HepG2 (cell line): ENCODE results near the gene ABCA3. TPM values are rescaled to one million over a fixed set of nuclear protein-coding genes. Genes with fewer than 3 reads are reported as not detected.
A peak's percentile ranks its signal among the peaks of the same experiment; 100 is the strongest.

Source experiments
- KAT2B ChIP-seq: fragments of 150-350 bp; IDR thresholded peaks from 2 replicates; pipeline ENCODE4 v1.6.1; 2014; ENCODE audit warnings: low read depth, low read length, borderline replicate concordance
- NFE2L1 ChIP-seq: sonication (generic); formaldehyde crosslinking; IDR thresholded peaks from 2 replicates; pipeline ENCODE4 v1.4.0; 2020; ENCODE audit warnings: missing genetic modification reagents, mild to moderate bottlenecking, borderline replicate concordance
- SRSF1 ChIP-seq: fragments of 200-400 bp; formaldehyde crosslinking; optimal IDR thresholded peaks from 2 replicates; pipeline ENCODE3; 2017; ENCODE audit warnings: mild to moderate bottlenecking, low read depth, low read length, moderate library complexity
- ZNF558 ChIP-seq: sonication (generic); formaldehyde crosslinking; IDR thresholded peaks from 2 replicates; pipeline ENCODE4 v1.9.0; 2022; ENCODE audit warnings: mild to moderate bottlenecking, missing genetic modification reagents, borderline replicate concordance
- ZNF713 ChIP-seq: sonication (generic); formaldehyde crosslinking; IDR thresholded peaks from 2 replicates; pipeline ENCODE4 v1.4.0; 2020; ENCODE audit warnings: mild to moderate bottlenecking, missing genetic modification reagents
- polyA plus RNA-seq, 8 experiments: library from polyadenylated mRNA; depleted of rRNA in 3 of 8; stranded (reverse) in 7 of 8; unstranded in 1 of 8; fragments of >200 nt; fragmentation: Illumina TruSeq in 4 of 8; extraction: Trizol in 4 of 8; gene quantifications; 2 replicates each; pipeline versions ENCODE4 v1.2.1 to v1.2.3, GENCODE V29; 2011 to 2016; ENCODE audit warnings: low read depth in 4 of 8, missing spikeins in 1 of 8, mixed read lengths in 1 of 8; ENCODE audit not compliant: insufficient read depth in 1 of 8
- total RNA-seq, 5 experiments: library from RNA; depleted of rRNA; stranded (reverse); fragments of >200 nt; fragmentation: Illumina TruSeq; extraction: Trizol; gene quantifications; 2 replicates each; pipeline ENCODE4 v1.2.3, GENCODE V29; 2016; ENCODE audit warnings: low read depth in 1 of 5
- TF ChIP-seq, protein P1 (sequence below): sonication (generic); formaldehyde crosslinking; IDR thresholded peaks from 2 replicates; pipeline ENCODE4 v1.4.0; 2020; ENCODE audit warnings: missing genetic modification reagents, borderline replicate concordance
- TF ChIP-seq, protein P2 (sequence below): sonication (generic); formaldehyde crosslinking; IDR thresholded peaks from 2 replicates; pipeline ENCODE4 v1.9.0; 2021; ENCODE audit warnings: mild to moderate bottlenecking, missing genetic modification reagents
- TF ChIP-seq, protein P3 (sequence below): sonication (generic); formaldehyde crosslinking; IDR thresholded peaks from 2 replicates; pipeline ENCODE4 v1.4.0; 2020; ENCODE audit warnings: mild to moderate bottlenecking, missing genetic modification reagents
- TF ChIP-seq, protein P4 (sequence below): sonication (generic); formaldehyde crosslinking; IDR thresholded peaks from 2 replicates; pipeline ENCODE4 v1.5.0; 2020; ENCODE audit warnings: missing genetic modification reagents
- TF ChIP-seq, protein P5 (sequence below): sonication (generic); formaldehyde crosslinking; IDR thresholded peaks from 2 replicates; pipeline ENCODE4 v1.8.0; 2022; ENCODE audit warnings: mild to moderate bottlenecking, missing genetic modification reagents, borderline replicate concordance
- TF ChIP-seq, protein P6 (sequence below): IDR thresholded peaks from 2 replicates; pipeline ENCODE4 v1.6.1; 2016; ENCODE audit warnings: mild to moderate bottlenecking

ABCA3 gene
- total and polyA plus RNA-seq, 2 of the 13 experiments (the other 11 are each of a cell fraction or from before 2014, with no cell fraction given), result 0.60 to 1.5 TPM

GRCh38 chr16:2340564-2341455 lies at the start of gene ABCA3 (continued):
- TF ChIP-seq, protein P1, sequence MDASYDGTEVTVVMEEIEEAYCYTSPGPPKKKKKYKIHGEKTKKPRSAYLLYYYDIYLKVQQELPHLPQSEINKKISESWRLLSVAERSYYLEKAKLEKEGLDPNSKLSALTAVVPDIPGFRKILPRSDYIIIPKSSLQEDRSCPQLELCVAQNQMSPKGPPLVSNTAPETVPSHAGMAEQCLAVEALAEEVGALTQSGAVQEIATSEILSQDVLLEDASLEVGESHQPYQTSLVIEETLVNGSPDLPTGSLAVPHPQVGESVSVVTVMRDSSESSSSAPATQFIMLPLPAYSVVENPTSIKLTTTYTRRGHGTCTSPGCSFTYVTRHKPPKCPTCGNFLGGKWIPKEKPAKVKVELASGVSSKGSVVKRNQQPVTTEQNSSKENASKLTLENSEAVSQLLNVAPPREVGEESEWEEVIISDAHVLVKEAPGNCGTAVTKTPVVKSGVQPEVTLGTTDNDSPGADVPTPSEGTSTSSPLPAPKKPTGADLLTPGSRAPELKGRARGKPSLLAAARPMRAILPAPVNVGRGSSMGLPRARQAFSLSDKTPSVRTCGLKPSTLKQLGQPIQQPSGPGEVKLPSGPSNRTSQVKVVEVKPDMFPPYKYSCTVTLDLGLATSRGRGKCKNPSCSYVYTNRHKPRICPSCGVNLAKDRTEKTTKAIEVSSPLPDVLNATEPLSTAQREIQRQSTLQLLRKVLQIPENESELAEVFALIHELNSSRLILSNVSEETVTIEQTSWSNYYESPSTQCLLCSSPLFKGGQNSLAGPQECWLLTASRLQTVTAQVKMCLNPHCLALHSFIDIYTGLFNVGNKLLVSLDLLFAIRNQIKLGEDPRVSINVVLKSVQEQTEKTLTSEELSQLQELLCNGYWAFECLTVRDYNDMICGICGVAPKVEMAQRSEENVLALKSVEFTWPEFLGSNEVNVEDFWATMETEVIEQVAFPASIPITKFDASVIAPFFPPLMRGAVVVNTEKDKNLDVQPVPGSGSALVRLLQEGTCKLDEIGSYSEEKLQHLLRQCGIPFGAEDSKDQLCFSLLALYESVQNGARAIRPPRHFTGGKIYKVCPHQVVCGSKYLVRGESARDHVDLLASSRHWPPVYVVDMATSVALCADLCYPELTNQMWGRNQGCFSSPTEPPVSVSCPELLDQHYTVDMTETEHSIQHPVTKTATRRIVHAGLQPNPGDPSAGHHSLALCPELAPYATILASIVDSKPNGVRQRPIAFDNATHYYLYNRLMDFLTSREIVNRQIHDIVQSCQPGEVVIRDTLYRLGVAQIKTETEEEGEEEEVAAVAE (CRISPR knock-in tag), result peak; percentile 90
- TF ChIP-seq NFE2L1 (CRISPR knock-in tag) (no peak), ZNF558 (peak; percentile 98; the same call in 1 of the 2 replicates), ZNF713 (CRISPR knock-in tag) (no peak), SRSF1 (no peak), KAT2B (no peak)
- TF ChIP-seq, protein P2, sequence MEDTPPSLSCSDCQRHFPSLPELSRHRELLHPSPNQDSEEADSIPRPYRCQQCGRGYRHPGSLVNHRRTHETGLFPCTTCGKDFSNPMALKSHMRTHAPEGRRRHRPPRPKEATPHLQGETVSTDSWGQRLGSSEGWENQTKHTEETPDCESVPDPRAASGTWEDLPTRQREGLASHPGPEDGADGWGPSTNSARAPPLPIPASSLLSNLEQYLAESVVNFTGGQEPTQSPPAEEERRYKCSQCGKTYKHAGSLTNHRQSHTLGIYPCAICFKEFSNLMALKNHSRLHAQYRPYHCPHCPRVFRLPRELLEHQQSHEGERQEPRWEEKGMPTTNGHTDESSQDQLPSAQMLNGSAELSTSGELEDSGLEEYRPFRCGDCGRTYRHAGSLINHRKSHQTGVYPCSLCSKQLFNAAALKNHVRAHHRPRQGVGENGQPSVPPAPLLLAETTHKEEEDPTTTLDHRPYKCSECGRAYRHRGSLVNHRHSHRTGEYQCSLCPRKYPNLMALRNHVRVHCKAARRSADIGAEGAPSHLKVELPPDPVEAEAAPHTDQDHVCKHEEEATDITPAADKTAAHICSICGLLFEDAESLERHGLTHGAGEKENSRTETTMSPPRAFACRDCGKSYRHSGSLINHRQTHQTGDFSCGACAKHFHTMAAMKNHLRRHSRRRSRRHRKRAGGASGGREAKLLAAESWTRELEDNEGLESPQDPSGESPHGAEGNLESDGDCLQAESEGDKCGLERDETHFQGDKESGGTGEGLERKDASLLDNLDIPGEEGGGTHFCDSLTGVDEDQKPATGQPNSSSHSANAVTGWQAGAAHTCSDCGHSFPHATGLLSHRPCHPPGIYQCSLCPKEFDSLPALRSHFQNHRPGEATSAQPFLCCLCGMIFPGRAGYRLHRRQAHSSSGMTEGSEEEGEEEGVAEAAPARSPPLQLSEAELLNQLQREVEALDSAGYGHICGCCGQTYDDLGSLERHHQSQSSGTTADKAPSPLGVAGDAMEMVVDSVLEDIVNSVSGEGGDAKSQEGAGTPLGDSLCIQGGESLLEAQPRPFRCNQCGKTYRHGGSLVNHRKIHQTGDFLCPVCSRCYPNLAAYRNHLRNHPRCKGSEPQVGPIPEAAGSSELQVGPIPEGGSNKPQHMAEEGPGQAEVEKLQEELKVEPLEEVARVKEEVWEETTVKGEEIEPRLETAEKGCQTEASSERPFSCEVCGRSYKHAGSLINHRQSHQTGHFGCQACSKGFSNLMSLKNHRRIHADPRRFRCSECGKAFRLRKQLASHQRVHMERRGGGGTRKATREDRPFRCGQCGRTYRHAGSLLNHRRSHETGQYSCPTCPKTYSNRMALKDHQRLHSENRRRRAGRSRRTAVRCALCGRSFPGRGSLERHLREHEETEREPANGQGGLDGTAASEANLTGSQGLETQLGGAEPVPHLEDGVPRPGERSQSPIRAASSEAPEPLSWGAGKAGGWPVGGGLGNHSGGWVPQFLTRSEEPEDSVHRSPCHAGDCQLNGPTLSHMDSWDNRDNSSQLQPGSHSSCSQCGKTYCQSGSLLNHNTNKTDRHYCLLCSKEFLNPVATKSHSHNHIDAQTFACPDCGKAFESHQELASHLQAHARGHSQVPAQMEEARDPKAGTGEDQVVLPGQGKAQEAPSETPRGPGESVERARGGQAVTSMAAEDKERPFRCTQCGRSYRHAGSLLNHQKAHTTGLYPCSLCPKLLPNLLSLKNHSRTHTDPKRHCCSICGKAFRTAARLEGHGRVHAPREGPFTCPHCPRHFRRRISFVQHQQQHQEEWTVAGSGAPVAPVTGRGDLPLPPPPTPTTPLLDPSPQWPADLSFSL (CRISPR knock-in tag), result no peak
- TF ChIP-seq, protein P3, sequence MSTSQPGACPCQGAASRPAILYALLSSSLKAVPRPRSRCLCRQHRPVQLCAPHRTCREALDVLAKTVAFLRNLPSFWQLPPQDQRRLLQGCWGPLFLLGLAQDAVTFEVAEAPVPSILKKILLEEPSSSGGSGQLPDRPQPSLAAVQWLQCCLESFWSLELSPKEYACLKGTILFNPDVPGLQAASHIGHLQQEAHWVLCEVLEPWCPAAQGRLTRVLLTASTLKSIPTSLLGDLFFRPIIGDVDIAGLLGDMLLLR, result peak; percentile 100
- TF ChIP-seq, protein P4, sequence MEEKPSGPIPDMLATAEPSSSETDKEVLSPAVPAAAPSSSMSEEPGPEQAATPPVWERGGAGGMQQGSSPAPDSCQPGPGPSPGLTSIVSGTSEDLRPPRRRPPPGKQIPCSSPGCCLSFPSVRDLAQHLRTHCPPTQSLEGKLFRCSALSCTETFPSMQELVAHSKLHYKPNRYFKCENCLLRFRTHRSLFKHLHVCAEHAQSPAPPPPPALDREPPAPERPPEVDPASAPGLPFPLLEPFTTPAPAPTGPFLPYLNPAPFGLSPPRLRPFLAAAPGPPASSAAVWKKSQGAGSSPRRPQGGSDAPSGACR (CRISPR knock-in tag), result 0 out of 2 replicates have a peak, but pooled peaks have one; percentile 75
- TF ChIP-seq, protein P5, sequence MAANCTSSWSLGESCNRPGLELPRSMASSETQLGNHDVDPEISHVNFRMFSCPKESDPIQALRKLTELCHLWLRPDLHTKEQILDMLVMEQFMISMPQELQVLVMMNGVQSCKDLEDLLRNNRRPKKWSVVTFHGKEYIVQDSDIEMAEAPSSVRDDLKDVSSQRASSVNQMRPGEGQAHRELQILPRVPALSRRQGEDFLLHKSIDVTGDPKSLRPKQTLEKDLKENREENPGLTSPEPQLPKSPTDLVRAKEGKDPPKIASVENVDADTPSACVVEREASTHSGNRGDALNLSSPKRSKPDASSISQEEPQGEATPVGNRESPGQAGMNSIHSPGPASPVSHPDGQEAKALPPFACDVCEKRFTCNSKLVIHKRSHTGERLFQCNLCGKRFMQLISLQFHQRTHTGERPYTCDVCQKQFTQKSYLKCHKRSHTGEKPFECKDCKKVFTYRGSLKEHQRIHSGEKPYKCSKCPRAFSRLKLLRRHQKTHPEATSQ (CRISPR knock-in tag), result peak; percentile 99
- TF ChIP-seq, protein P6, sequence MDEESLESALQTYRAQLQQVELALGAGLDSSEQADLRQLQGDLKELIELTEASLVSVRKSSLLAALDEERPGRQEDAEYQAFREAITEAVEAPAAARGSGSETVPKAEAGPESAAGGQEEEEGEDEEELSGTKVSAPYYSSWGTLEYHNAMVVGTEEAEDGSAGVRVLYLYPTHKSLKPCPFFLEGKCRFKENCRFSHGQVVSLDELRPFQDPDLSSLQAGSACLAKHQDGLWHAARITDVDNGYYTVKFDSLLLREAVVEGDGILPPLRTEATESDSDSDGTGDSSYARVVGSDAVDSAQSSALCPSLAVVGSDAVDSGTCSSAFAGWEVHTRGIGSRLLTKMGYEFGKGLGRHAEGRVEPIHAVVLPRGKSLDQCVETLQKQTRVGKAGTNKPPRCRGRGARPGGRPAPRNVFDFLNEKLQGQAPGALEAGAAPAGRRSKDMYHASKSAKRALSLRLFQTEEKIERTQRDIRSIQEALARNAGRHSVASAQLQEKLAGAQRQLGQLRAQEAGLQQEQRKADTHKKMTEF (CRISPR knock-in tag), result peak; percentile 94
